Fibroblast of lung (primary cell): Measurements from ENCODE around the gene MAP1LC3A. TPM values are rescaled to one million over a fixed set of nuclear protein-coding genes. Genes with fewer than 3 reads are reported as not detected.

Source experiments
- DNase-seq, 2 donors: peaks; one replicate each; pipeline versions ENCODE4 v3.0.0 to v3.0.0-alpha.2; 2010; ENCODE audit warnings: low read depth in 2 of 2
- H2AFZ ChIP-seq: 2 replicates; pipeline ENCODE4 v1.5.1; 2012; ENCODE audit warnings: low read length, control low read depth, inconsistent platforms
- H3K27ac ChIP-seq: 2 replicates; pipeline ENCODE4 v1.5.1; 2011; ENCODE audit warnings: low read length, control low read depth; ENCODE audit not compliant: insufficient read depth
- H3K27me3 ChIP-seq: 2 replicates; pipeline ENCODE4 v1.5.1; 2011; ENCODE audit warnings: mild to moderate bottlenecking, low read length; ENCODE audit not compliant: control insufficient read depth, insufficient read depth
- H3K36me3 ChIP-seq: 2 replicates; pipeline ENCODE4 v1.5.1; 2011; ENCODE audit warnings: low read length; ENCODE audit not compliant: control insufficient read depth, insufficient read depth
- H3K4me1 ChIP-seq: 2 replicates; pipeline ENCODE4 v1.5.1; 2011; ENCODE audit warnings: low read length; ENCODE audit not compliant: control insufficient read depth, insufficient read depth; ENCODE audit errors: extremely low read depth
- H3K4me2 ChIP-seq: 2 replicates; pipeline ENCODE4 v1.5.1; 2011; ENCODE audit warnings: low read length, control low read depth; ENCODE audit not compliant: insufficient read depth; ENCODE audit errors: extremely low read depth
- H3K4me3 ChIP-seq, 4 experiments: fragments of 200-600 bp in 1 of 4; sonication (generic) in 1 of 4; replicated peaks in 1 of 4; 2 replicates each; pipeline ENCODE4 v1.5.1; 2011 to 2016; ENCODE audit warnings: low read length in 4 of 4, low read depth in 3 of 4, mild to moderate bottlenecking in 3 of 4, control low read depth in 2 of 4, inconsistent platforms in 1 of 4, mixed read lengths in 1 of 4; ENCODE audit not compliant: insufficient read depth in 1 of 4; ENCODE audit errors: control extremely low read depth in 1 of 4
- H3K79me2 ChIP-seq: 2 replicates; pipeline ENCODE4 v1.5.1; 2012; ENCODE audit warnings: mild to moderate bottlenecking, low read length, inconsistent platforms; ENCODE audit not compliant: control insufficient read depth, insufficient read depth
- H3K9ac ChIP-seq: 2 replicates; pipeline ENCODE4 v1.5.1; 2011; ENCODE audit warnings: mild to moderate bottlenecking, low read length, control low read depth; ENCODE audit not compliant: insufficient read depth
- H3K9me3 ChIP-seq: 2 replicates; pipeline ENCODE4 v1.5.1; 2012; ENCODE audit warnings: low read depth, low read length; ENCODE audit not compliant: control insufficient read depth, insufficient read depth
- H4K20me1 ChIP-seq: 2 replicates; pipeline ENCODE4 v1.5.1; 2011; ENCODE audit warnings: low read length; ENCODE audit not compliant: control insufficient read depth, insufficient read depth; ENCODE audit errors: extremely low read depth
- EZH2 ChIP-seq: IDR thresholded peaks from 2 replicates; pipeline ENCODE4 v1.5.1; 2012; ENCODE audit warnings: low read length, control low read depth, mild to moderate bottlenecking; ENCODE audit errors: missing control alignments
- polyA plus RNA-seq, 2 donors: library from polyadenylated mRNA; depleted of rRNA in 1 of 2; stranded (reverse) in 1 of 2; unstranded in 1 of 2; fragments of >200 nt; gene quantifications; 2 replicates each; pipeline ENCODE4 v1.2.1, GENCODE V29; 2011 to 2012; ENCODE audit warnings: missing spikeins in 1 of 2
- total RNA-seq: library from RNA; depleted of rRNA; stranded (reverse); fragments of >200 nt; gene quantifications from 2 replicates; pipeline ENCODE4 v1.2.1, GENCODE V29; 2014
- TF ChIP-seq, protein P1 (sequence below), 2 donors: IDR thresholded peaks in 1 of 2; conservative IDR thresholded peaks in 1 of 2; 1 replicate in 1 of 2; 2 replicates in 1 of 2; pipeline ENCODE4 v1.5.1; 2011 to 2012; ENCODE audit warnings: low read length in 2 of 2, control low read depth in 1 of 2, inconsistent platforms in 1 of 2, low read depth in 1 of 2, mild to moderate bottlenecking in 1 of 2

Gene MAP1LC3A
- total and polyA plus RNA-seq, 2 donors (not counting 1 experiment from before 2014, with no cell fraction given) = 19.3 to 30.4 TPM

- no peak for DNase-seq
- TF ChIP-seq EZH2 = no peak
- TF ChIP-seq, protein P1, sequence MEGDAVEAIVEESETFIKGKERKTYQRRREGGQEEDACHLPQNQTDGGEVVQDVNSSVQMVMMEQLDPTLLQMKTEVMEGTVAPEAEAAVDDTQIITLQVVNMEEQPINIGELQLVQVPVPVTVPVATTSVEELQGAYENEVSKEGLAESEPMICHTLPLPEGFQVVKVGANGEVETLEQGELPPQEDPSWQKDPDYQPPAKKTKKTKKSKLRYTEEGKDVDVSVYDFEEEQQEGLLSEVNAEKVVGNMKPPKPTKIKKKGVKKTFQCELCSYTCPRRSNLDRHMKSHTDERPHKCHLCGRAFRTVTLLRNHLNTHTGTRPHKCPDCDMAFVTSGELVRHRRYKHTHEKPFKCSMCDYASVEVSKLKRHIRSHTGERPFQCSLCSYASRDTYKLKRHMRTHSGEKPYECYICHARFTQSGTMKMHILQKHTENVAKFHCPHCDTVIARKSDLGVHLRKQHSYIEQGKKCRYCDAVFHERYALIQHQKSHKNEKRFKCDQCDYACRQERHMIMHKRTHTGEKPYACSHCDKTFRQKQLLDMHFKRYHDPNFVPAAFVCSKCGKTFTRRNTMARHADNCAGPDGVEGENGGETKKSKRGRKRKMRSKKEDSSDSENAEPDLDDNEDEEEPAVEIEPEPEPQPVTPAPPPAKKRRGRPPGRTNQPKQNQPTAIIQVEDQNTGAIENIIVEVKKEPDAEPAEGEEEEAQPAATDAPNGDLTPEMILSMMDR (conservative IDR thresholded peaks at IDR 0.05 in 1 of 2, IDR thresholded peaks at IDR 0.05 in 1 of 2; ENCODE audit: low read depth in 1 of 2, low read length in 2 of 2) = no peak
- Histone ChIP-seq H2AFZ (no peak overlapping the region), H3K27me3 (no peaks in the 10 kb centered on the region), H3K9ac (no peak overlapping the region), H3K4me3 (no peak overlapping the region), H3K9me3 (no peaks in the 10 kb centered on the region), H3K4me2 (no peak overlapping the region), H4K20me1 (no peaks in the 10 kb centered on the region), H3K36me3 (peaks cover 39% of the 10 kb centered on the region), H3K27ac (no peak overlapping the region), H3K79me2 (peaks cover 21% of the 10 kb centered on the region), H3K4me1 (no peaks in the 10 kb centered on the region)
These were observed 26.2 kb upstream of the MAP1LC3A start for GRCh38 chr20:34532320-34532719.

- peaks cover 40% of the 10 kb centered on the region for H3K36me3 ChIP-seq
- no peak overlapping the region for H3K4me2 ChIP-seq
- H3K9me3 ChIP-seq = no peaks in the 10 kb centered on the region
- no peaks in the 10 kb centered on the region for H3K4me1 ChIP-seq
- TF ChIP-seq, protein P1 (conservative IDR thresholded peaks at IDR 0.05 in 1 of 2, IDR thresholded peaks at IDR 0.05 in 1 of 2; ENCODE audit: low read depth in 1 of 2, low read length in 2 of 2) = no peak
- no peak for TF ChIP-seq EZH2
- H2AFZ ChIP-seq = no peak overlapping the region
- H3K9ac ChIP-seq = no peak overlapping the region
- no peaks in the 10 kb centered on the region for H3K27me3 ChIP-seq
- no peak for DNase-seq
- no peak overlapping the region for H3K4me3 ChIP-seq
- peaks cover 18% of the 10 kb centered on the region for H3K79me2 ChIP-seq
- no peak overlapping the region for H3K27ac ChIP-seq
- no peaks in the 10 kb centered on the region for H4K20me1 ChIP-seq
These were observed 25.8 kb upstream of the MAP1LC3A start for GRCh38 chr20:34532756-34533155.

- no peak overlapping the region for H3K4me2 ChIP-seq
- H4K20me1 ChIP-seq = no peaks in the 10 kb centered on the region
- no peak overlapping the region for H3K9ac ChIP-seq
- DNase-seq = no peak
- H3K4me1 ChIP-seq = no peaks in the 10 kb centered on the region
- no peak overlapping the region for H3K27ac ChIP-seq
- no peak for TF ChIP-seq EZH2
- TF ChIP-seq, protein P1 (conservative IDR thresholded peaks at IDR 0.05 in 1 of 2, IDR thresholded peaks at IDR 0.05 in 1 of 2; ENCODE audit: low read depth in 1 of 2, low read length in 2 of 2) = no peak
- H2AFZ ChIP-seq = no peak overlapping the region
- H3K27me3 ChIP-seq = no peaks in the 10 kb centered on the region
- H3K4me3 ChIP-seq = no peak overlapping the region
- H3K9me3 ChIP-seq = no peaks in the 10 kb centered on the region
- H3K36me3 ChIP-seq = peaks cover 40% of the 10 kb centered on the region
- peaks cover 18% of the 10 kb centered on the region for H3K79me2 ChIP-seq
These were observed 23.9 kb upstream of the MAP1LC3A start for GRCh38 chr20:34534391-34535165.
